Loucy (cell line): ENCODE measurements around the gene FEN1.

Experiments
- CTCF ChIP-seq: fragments of 200-600 bp; sonication (generic); conservative IDR thresholded peaks from 2 replicates; pipeline ENCODE4 v1.5.1; 2014; ENCODE audit warnings: mild to moderate bottlenecking, antibody characterized with exemption, low read length
- EZH2phosphoT487 ChIP-seq: fragments of 200-600 bp; IDR thresholded peaks from 2 replicates; pipeline ENCODE4 v1.6.1; 2018; ENCODE audit warnings: antibody characterized with exemption, mild to moderate bottlenecking, moderate library complexity, borderline replicate concordance

- TF ChIP-seq CTCF (no peak), EZH2phosphoT487 (no peak)
Observed at GRCh38 chr11:61837411-61838005, 44.8 kb downstream of the FEN1 start.
